Gastrocnemius medialis (tissue), 4 donors: Measurements from ENCODE around the gene KIF12. TPM values are rescaled to one million over a fixed set of nuclear protein-coding genes. Genes with fewer than 3 reads are reported as not detected.

Experiments used
- ATAC-seq, 2 donors: fragments of 150-250 bp; one replicate each; pipeline ENCODE4 v1.9.1; 2016
- DNase-seq, 2 donors: peaks; one replicate each; pipeline ENCODE4 v3.0.0-alpha.2; 2019
- H3K27ac ChIP-seq, 4 donors: fragments of 200-600 bp; sonication (generic); 1 replicate in 1 of 4; 2 replicates in 3 of 4; pipeline ENCODE4 v1.5.1; 2016 to 2018; ENCODE audit warnings: mild to moderate bottlenecking in 2 of 4, moderate library complexity in 1 of 4
- H3K27me3 ChIP-seq, 3 donors: fragments of 200-600 bp; sonication (generic) in 2 of 3; 1 replicate in 1 of 3; 2 replicates in 2 of 3; pipeline versions ENCODE4 v1.5.1 to v1.6.0; 2016 to 2019; ENCODE audit warnings: mild to moderate bottlenecking in 1 of 3, moderate library complexity in 1 of 3
- H3K36me3 ChIP-seq, 2 donors: fragments of 200-600 bp; sonication (generic) in 1 of 2; one replicate each; pipeline ENCODE4 v1.5.1; 2017 to 2018
- H3K4me1 ChIP-seq, 2 donors: fragments of 200-600 bp; sonication (generic) in 1 of 2; one replicate each; pipeline ENCODE4 v1.5.1; 2016 to 2017; ENCODE audit warnings: mild to moderate bottlenecking in 2 of 2
- H3K4me3 ChIP-seq, 4 donors: fragments of 200-600 bp; sonication (generic) in 3 of 4; 1 replicate in 1 of 4; 2 replicates in 3 of 4; pipeline ENCODE4 v1.5.1; 2016 to 2019; ENCODE audit warnings: mild to moderate bottlenecking in 2 of 4
- H3K9me3 ChIP-seq, 3 donors: fragments of 200-600 bp; sonication (generic) in 2 of 3; 1 replicate in 1 of 3; 2 replicates in 2 of 3; pipeline ENCODE4 v1.5.1; 2016 to 2019
- POLR2A ChIP-seq, 2 donors: fragments of 450-650 bp; IDR thresholded peaks; one replicate each; pipeline ENCODE4 v1.6.1; 2017; ENCODE audit warnings: antibody characterized with exemption in 2 of 2, mild to moderate bottlenecking in 2 of 2, moderate library complexity in 2 of 2
- in situ Hi-C, 4 donors: fragments of 200-750 bp; cut with MboI; loops; one replicate each; pipeline versions ENCODE4 v1.15.0 to v1.8.0; 2017; ENCODE audit warnings: low sequenced_read_pairs in 4 of 4
- intact Hi-C: fragments of 100-400 bp; cut with DNase I; formaldehyde crosslinking; loops from one replicate; pipeline ENCODE4 v1.15.1; 2023; ENCODE audit warnings: low total_unique reads
- total RNA-seq, 4 donors: library from RNA; depleted of rRNA; stranded (reverse); fragments of >200 nt; gene quantifications; one replicate each; pipeline versions ENCODE4 v1.1.0 to v1.2.3, GENCODE V29; 2016
- TF ChIP-seq, protein P1 (sequence below), 5 experiments: fragments of 450-650 bp in 3 of 5; fragments of 200-600 bp in 2 of 5; sonication (generic) in 2 of 5; IDR thresholded peaks in 4 of 5; conservative IDR thresholded peaks in 1 of 5; 1 replicate in 4 of 5; 2 replicates in 1 of 5; pipeline ENCODE4 v1.5.1; 2016 to 2019; ENCODE audit warnings: antibody characterized with exemption in 5 of 5, mild to moderate bottlenecking in 3 of 5, moderate library complexity in 3 of 5

KIF12 gene
- total RNA-seq, 4 donors from 2014 or later, result not detected

DNA sequence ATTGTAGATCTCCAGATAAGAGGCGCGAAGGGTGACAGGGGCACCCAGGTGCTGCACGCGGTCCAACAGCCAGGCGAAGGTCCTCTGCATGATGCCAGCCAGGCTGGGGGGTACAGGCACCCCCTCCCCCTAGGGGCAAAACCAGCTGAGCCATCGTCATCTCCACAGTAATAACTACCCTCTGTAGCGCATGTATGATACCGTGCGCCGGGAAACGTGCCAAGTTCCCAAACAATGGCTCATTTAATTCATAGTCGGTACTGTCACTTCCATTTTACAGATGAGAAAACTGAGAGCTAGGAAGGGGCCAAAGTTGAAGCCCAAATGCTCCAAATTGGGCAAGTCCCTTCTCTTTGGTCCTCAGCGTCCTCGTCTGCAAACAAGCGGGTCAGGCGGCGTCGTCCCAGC lies 1.5 kb downstream of the KIF12 start:
- no peak for TF ChIP-seq POLR2A (IDR thresholded peaks at IDR 0.05)
- TF ChIP-seq, protein P1, sequence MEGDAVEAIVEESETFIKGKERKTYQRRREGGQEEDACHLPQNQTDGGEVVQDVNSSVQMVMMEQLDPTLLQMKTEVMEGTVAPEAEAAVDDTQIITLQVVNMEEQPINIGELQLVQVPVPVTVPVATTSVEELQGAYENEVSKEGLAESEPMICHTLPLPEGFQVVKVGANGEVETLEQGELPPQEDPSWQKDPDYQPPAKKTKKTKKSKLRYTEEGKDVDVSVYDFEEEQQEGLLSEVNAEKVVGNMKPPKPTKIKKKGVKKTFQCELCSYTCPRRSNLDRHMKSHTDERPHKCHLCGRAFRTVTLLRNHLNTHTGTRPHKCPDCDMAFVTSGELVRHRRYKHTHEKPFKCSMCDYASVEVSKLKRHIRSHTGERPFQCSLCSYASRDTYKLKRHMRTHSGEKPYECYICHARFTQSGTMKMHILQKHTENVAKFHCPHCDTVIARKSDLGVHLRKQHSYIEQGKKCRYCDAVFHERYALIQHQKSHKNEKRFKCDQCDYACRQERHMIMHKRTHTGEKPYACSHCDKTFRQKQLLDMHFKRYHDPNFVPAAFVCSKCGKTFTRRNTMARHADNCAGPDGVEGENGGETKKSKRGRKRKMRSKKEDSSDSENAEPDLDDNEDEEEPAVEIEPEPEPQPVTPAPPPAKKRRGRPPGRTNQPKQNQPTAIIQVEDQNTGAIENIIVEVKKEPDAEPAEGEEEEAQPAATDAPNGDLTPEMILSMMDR (IDR thresholded peaks at IDR 0.05 in 4 of 5, conservative IDR thresholded peaks at IDR 0.05 in 1 of 5), result no peak
- intact Hi-C loops, result no loop called here
- DNase-seq (no peak), ATAC-seq (no peak)
- Histone ChIP-seq H3K27ac (no peak overlapping the region), H3K27me3 (peaks cover 11 to 20% (median 17%) of the 10 kb centered on the region in 3 donors), H3K9me3 (no peaks in the 10 kb centered on the region), H3K4me3 (peak overlapping the region; percentile 24 to 56 (median 50)), H3K4me1 (peaks cover 0 to 6% of the 10 kb centered on the region in 2 donors), H3K36me3 (no peaks in the 10 kb centered on the region)
- in situ Hi-C loops, result no loop called here

DNA sequence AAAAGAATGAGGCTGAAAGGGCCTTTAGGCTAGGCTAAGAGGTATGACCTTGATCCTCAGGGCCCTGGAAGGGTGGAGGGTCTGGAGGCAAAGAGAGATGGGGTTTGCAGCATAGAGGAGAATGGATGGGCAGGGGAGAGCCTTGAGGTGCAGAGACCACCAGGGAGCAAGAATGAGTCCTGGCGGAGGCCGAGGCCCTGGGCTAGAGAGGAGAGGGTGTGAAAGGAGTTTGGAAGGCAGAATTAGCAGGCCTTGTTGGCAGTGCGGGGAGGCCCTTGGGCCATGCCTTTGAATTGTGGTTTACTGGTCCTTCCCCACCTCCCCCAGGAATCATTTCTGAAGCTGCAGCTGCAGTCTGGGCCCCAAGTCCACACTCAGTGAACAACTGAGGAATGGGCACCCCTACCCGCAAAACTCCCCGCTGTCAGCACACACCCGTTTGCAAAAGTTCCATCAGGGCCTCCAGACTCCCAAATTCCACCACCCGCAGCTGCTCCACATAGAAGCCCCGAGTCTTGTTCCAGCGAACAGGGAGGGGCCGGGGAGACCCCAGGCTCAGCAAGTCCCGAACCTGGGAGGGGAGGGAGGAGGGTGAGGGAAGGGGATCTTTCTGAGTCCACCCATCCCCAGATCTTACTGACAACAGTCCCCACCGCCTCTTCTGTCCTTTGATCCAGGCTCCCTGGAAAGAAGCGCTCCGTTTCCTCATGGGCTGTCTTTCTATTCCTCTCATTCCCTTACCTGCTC lies 2.1 kb downstream of the KIF12 start:
- Histone ChIP-seq H3K36me3 (no peaks in the 10 kb centered on the region), H3K27ac (no peak overlapping the region), H3K27me3 (peaks cover 11 to 20% (median 17%) of the 10 kb centered on the region in 3 donors), H3K4me1 (peaks cover 0 to 6% of the 10 kb centered on the region in 2 donors), H3K4me3 (no peak overlapping the region), H3K9me3 (no peaks in the 10 kb centered on the region)
- intact Hi-C loops, result no loop called here
- ATAC-seq (no peak), DNase-seq (no peak)
- in situ Hi-C loops, result no loop called here
- no peak for TF ChIP-seq POLR2A (IDR thresholded peaks at IDR 0.05)
- TF ChIP-seq, protein P1 (IDR thresholded peaks at IDR 0.05 in 4 of 5, conservative IDR thresholded peaks at IDR 0.05 in 1 of 5), result no peak

DNA sequence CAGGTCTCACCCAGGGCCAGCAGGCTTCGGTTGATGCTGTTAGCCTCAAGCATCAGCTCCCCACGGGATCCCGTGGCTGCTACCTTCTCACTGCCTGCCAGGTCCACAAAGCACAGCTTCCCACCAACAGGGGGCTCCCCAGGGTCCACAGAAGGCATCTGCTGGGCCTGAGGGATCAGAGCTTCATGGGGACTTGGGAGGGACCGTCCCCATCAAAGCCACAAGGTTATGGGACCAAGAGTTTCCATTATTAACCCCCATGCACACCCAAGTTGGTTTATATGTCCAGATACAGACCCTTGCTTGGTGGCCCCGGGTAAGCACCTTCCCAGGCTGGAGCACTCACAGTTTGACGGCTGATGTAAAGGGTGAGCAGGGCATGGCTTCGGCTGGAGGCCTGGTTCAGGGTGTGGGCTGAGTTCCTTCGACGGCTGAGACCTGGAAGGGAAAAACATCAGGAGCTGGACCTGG lies 3.0 kb downstream of the KIF12 start:
- intact Hi-C loops (no loop called here), in situ Hi-C loops (no loop called here)
- DNase-seq (no peak), ATAC-seq (no peak)
- Histone ChIP-seq H3K27me3 (peaks cover 8 to 20% (median 17%) of the 10 kb centered on the region in 3 donors), H3K4me1 (peaks cover 0 to 6% of the 10 kb centered on the region in 2 donors), H3K36me3 (no peaks in the 10 kb centered on the region), H3K4me3 (no peak overlapping the region), H3K9me3 (no peaks in the 10 kb centered on the region), H3K27ac (no peak overlapping the region)
- TF ChIP-seq, protein P1 (IDR thresholded peaks at IDR 0.05 in 4 of 5, conservative IDR thresholded peaks at IDR 0.05 in 1 of 5), result no peak

DNA sequence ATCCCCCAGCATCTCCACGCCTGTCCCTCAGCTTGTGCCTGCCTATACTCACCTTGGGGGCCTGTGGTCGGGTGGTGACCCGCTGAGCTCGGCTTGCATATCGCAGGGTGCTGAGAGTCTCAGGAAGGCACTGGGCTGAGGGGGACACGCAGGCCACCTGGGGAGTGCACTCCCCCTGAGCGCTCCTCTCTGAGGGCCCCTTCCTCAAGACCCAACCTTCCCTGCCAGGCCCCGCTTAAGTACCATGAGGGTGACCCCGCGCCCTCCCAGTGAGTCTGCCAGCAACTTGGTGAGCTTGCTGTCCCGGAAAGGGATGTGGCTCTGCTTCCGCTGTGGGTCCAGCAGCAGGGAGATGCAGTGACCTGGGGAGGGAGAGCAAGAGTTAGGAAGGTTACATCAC lies 4.1 kb downstream of the KIF12 start:
- DNase-seq (no peak), ATAC-seq (no peak)
- intact Hi-C loops, result no loop called here
- no peaks in the 10 kb centered on the region for H3K36me3 ChIP-seq
- no peak overlapping the region for H3K27ac ChIP-seq
- TF ChIP-seq, protein P1 (IDR thresholded peaks at IDR 0.05 in 4 of 5, conservative IDR thresholded peaks at IDR 0.05 in 1 of 5), result no peak
- TF ChIP-seq POLR2A (IDR thresholded peaks at IDR 0.05), result no peak
- in situ Hi-C loops, result no loop called here
- no peaks in the 10 kb centered on the region for H3K9me3 ChIP-seq
- H3K4me3 ChIP-seq, result no peak overlapping the region
- peaks cover 0 to 6% of the 10 kb centered on the region in 2 donors for H3K4me1 ChIP-seq
- H3K27me3 ChIP-seq, result peaks cover 8 to 20% (median 17%) of the 10 kb centered on the region in 3 donors
